ENCODE data around the gene CAPZA3. TPM values are rescaled to one million over a fixed set of nuclear protein-coding genes. Genes with fewer than 3 reads are reported as not detected.

The CAPZA3 gene
- total RNA-seq, 4 donors from 2014 or later, result not detected

DNA sequence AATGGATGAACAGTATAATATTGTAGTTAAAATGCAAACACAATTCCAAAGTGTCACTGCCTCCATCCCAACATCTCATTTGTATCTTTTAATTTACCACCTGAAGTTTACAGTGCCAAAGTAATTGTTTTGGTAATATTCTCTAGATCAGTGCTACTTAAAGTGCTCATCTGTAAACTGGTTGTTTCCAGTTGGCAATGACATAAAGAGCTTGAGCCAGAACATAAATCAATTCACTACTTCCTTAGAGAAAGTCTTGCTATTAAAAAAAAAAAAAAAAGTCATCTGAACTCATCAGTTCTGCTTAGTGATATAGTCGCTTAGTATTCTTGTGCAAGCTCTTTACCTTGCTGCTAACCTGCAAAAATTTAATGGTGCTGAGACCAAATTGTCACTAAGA lies 16.5 kb upstream of the CAPZA3 start:
- Histone ChIP-seq H3K27ac (no peak overlapping the region), H3K27me3 (no peaks in the 10 kb centered on the region), H3K4me3 (no peak overlapping the region), H3K9me3 (no peaks in the 10 kb centered on the region), H3K36me3 (no peaks in the 10 kb centered on the region), H3K4me1 (no peaks in the 10 kb centered on the region)
- in situ Hi-C loops (cut with MboI; ENCODE audit: low pct_ligation_motif_present in 1 of 4, low pct_unique_long_range_greater_than_20kb in 1 of 4, low sequenced_read_pairs in 3 of 4) (no loop called here), intact Hi-C loops (cut with DNase I; ENCODE audit: low total_unique reads) (no loop called here)
- no peak for DNase-seq
- TF ChIP-seq POLR2AphosphoS5 (IDR thresholded peaks at IDR 0.05) (no peak), POLR2A (IDR thresholded peaks at IDR 0.05) (no peak)
- TF ChIP-seq, protein P1, sequence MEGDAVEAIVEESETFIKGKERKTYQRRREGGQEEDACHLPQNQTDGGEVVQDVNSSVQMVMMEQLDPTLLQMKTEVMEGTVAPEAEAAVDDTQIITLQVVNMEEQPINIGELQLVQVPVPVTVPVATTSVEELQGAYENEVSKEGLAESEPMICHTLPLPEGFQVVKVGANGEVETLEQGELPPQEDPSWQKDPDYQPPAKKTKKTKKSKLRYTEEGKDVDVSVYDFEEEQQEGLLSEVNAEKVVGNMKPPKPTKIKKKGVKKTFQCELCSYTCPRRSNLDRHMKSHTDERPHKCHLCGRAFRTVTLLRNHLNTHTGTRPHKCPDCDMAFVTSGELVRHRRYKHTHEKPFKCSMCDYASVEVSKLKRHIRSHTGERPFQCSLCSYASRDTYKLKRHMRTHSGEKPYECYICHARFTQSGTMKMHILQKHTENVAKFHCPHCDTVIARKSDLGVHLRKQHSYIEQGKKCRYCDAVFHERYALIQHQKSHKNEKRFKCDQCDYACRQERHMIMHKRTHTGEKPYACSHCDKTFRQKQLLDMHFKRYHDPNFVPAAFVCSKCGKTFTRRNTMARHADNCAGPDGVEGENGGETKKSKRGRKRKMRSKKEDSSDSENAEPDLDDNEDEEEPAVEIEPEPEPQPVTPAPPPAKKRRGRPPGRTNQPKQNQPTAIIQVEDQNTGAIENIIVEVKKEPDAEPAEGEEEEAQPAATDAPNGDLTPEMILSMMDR (IDR thresholded peaks at IDR 0.05), result no peak
- WGBS, 2 donors (ENCODE audit: low coverage in 1 of 2), result 76 to 88% methylated on average over 1 of the region's 1 CpG

DNA sequence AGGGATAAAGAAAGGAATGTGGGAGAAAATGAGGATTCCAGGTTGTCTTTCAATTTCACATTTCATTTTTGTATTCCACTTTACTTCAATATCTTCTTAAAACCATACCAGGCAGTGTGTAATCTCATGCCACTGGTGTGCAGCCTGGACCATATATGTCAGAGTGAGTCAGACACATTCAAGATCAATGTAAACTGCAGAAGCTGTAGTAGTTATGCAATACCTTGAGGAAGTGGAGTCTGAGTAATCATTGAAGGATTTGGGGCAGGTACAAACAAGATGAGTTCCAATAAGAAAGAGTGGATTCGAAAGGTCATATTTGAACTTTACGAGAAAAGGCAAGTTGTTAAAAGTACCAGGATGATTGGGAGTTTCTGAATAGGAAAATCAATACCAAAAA lies 14.2 kb upstream of the CAPZA3 start:
- no peak overlapping the region for H3K4me3 ChIP-seq
- H3K27ac ChIP-seq, result no peak overlapping the region
- in situ Hi-C loops (cut with MboI; ENCODE audit: low pct_ligation_motif_present in 1 of 4, low pct_unique_long_range_greater_than_20kb in 1 of 4, low sequenced_read_pairs in 3 of 4), result no loop called here
- no peak for DNase-seq
- H3K4me1 ChIP-seq, result no peaks in the 10 kb centered on the region
- H3K9me3 ChIP-seq, result no peaks in the 10 kb centered on the region
- 76 to 82% methylated on average over 2 of the region's 2 CpGs for WGBS, 2 donors (ENCODE audit: low coverage in 1 of 2)
- intact Hi-C loops (cut with DNase I; ENCODE audit: low total_unique reads), result no loop called here
- no peaks in the 10 kb centered on the region for H3K36me3 ChIP-seq
- H3K27me3 ChIP-seq, result no peaks in the 10 kb centered on the region
- TF ChIP-seq EP300 (IDR thresholded peaks at IDR 0.05; ENCODE audit: low read depth), result no peak
- no peak for TF ChIP-seq POLR2AphosphoS5 (IDR thresholded peaks at IDR 0.05)
- TF ChIP-seq, protein P1 (IDR thresholded peaks at IDR 0.05), result no peak
- TF ChIP-seq POLR2A (IDR thresholded peaks at IDR 0.05), result no peak

DNA sequence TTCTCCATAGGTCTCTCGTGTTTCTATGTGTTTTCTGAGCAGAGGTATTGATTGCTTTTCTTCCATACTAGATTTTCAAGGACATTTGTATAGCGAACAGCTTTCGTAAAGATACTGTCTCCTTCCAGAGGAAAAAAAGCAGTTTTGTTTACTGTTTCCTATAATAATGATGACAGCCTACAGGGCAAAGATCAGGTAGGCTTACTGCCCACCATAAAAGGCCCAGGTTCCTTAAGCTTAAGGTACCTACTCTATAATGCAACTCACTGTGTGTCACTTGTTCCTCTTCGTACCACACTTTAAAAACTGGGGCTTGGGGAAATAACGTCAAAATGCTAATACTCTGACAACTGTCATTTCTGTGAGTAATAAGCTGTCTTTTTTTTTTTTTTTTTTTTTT lies 6.8 kb upstream of the CAPZA3 start:
- WGBS, 2 donors (ENCODE audit: low coverage in 1 of 2), result 66 to 67% methylated on average over 5 of the region's 5 CpGs

DNA sequence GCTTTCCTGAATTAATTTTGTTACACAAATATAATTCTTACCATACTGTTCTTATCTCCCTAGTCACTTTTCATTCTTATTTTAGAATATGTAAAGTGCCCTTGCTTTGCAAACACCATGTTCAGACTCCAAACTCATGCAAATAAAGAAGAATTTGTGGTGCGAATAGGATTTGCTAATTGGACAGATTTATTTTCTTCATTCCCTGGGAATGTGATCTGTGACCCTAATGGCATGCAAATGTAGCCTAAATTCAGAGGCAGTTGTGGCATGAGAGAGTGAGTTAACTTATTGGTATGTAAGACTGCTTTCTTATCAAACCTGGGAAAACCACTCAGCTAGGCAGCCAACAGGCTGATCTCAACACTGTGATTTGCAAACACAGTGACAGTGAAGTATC lies 10.0 kb downstream of the CAPZA3 start:
- Histone ChIP-seq H3K36me3 (no peaks in the 10 kb centered on the region), H3K4me1 (no peaks in the 10 kb centered on the region), H3K4me3 (no peak overlapping the region), H3K27me3 (no peaks in the 10 kb centered on the region), H3K27ac (no peak overlapping the region), H3K9me3 (no peaks in the 10 kb centered on the region)
- 89 to 91% methylated on average over 1 of the region's 1 CpG for WGBS, 2 donors (ENCODE audit: low coverage in 1 of 2)
- no peak for DNase-seq
- intact Hi-C loops (cut with DNase I; ENCODE audit: low total_unique reads) (no loop called here), in situ Hi-C loops (cut with MboI; ENCODE audit: low pct_ligation_motif_present in 1 of 4, low pct_unique_long_range_greater_than_20kb in 1 of 4, low sequenced_read_pairs in 3 of 4) (no loop called here)
- TF ChIP-seq EP300 (IDR thresholded peaks at IDR 0.05; ENCODE audit: low read depth), result no peak
- no peak for TF ChIP-seq POLR2A (IDR thresholded peaks at IDR 0.05)
- TF ChIP-seq POLR2AphosphoS5 (IDR thresholded peaks at IDR 0.05), result no peak
- TF ChIP-seq, protein P1 (IDR thresholded peaks at IDR 0.05), result no peak

More for the DNA sequence above, 6.8 kb upstream of the CAPZA3 start:
- TF ChIP-seq, protein P1 (IDR thresholded peaks at IDR 0.05), result no peak
- no peak for TF ChIP-seq EP300 (IDR thresholded peaks at IDR 0.05; ENCODE audit: low read depth)
- no peak for TF ChIP-seq POLR2A (IDR thresholded peaks at IDR 0.05)
- TF ChIP-seq POLR2AphosphoS5 (IDR thresholded peaks at IDR 0.05), result no peak
- intact Hi-C loops (cut with DNase I; ENCODE audit: low total_unique reads), result no loop called here
- Histone ChIP-seq H3K36me3 (no peaks in the 10 kb centered on the region), H3K27me3 (no peaks in the 10 kb centered on the region), H3K4me3 (no peak overlapping the region), H3K4me1 (no peaks in the 10 kb centered on the region), H3K9me3 (peaks cover 5 to 6% of the 10 kb centered on the region in 2 donors), H3K27ac (no peak overlapping the region)
- in situ Hi-C loops (cut with MboI; ENCODE audit: low pct_ligation_motif_present in 1 of 4, low pct_unique_long_range_greater_than_20kb in 1 of 4, low sequenced_read_pairs in 3 of 4), result no loop called here
- no peak for DNase-seq

Data from transverse colon (tissue), 4 donors.